Measurements from ENCODE around the gene CACNA1E.

CACNA1E gene

DNA sequence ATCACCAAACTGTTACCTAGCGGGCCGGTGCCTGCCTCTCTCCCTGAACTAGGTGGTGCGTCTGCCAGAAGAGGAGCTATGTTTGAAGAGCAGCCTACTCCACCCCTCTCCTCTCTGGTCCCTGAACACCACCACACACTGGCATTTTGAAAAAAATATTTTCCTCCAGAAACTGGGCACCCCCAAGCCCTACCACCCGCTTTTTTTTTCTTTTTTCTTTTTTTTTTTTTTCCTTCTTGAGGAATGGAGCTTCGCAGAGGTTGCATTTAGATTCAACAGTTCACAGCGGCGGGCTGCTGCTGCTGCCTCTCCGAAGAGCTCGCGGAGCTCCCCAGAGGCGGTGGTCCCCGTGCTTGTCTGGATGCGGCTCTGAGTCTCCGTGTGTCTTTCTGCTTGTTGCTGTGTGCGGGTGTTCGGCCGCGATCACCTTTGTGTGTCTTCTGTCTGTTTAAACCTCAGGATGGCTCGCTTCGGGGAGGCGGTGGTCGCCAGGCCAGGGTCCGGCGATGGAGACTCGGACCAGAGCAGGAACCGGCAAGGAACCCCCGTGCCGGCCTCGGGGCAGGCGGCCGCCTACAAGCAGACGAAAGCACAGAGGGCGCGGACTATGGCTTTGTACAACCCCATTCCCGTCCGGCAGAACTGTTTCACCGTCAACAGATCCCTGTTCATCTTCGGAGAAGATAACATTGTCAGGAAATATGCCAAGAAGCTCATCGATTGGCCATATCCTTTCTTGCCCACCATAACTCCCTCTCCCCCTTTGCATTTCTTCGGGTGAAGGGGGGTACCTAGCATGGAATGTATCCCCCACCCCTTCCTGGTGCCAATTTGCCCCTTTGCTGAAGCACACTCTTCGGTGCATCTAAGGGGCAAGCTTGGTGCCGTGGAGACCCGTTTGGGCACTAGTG lies at the start of gene CACNA1E:
CACNA1E (plus strand) TSS at position 233 of the 911 bp plus-strand sequence; CDS start at position 461, 228 bp downstream.
- DNase-seq, result peak; percentile 17

DNA sequence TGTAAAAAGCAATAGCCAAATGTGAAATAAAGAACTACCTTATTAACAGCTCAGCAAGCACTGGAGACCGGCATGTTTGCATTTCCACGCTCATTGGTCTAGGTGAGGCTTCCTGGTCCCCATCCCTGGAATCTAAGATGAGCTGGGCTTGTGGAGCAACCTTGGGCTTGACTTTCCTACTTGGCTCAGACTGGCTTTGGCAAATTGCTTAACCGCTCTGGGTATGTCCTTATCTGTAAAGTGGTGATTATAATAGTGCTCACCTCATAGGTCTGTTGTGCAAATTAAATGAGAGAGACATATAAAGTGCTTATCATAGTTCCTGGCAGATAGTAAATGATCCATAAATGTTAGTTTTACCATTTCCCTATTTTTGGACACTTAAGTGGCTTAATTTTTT lies 49.4 kb upstream of the CACNA1E start:
- DNase-seq, result no peak

DNA sequence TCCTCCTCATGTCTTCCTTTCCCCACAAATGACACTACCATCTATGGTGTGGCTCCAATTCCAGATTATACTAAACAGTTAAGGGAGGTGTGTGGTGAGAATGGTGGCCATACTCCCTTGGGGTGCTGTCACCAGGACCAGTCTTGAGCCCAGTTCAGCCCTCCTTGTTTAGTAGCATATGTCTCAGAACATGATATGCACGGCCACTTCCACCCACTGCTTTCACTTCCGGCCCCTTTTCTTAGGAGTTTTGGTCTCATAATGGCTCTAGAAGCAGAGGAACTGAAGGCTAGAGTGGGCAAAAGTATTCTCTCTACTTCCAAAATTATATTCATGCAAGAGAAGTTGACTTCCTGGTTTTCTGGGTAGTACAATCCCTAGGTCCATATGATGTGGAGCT lies 45.3 kb upstream of the CACNA1E start:
- DNase-seq, result no peak

DNA sequence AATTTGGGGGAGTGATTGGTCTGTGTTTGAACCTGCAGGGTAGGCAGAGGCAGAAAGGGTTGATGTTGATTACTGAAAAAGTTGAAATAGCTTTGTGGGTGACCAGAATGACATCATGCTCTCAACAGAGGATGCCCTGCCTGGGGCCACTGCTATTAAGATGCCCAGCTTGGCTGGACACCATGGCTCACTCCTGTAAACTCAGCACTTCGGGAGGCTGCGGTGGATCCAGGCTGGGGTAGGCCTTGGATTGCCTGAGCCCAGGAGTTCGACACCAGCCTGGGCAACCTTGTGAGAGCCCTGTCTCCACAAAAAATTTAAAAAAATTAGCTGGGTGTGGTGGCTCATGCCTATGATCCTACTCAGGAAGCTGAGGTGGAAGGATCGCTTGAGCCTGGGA lies 42.8 kb upstream of the CACNA1E start:
- no peak for DNase-seq

DNA sequence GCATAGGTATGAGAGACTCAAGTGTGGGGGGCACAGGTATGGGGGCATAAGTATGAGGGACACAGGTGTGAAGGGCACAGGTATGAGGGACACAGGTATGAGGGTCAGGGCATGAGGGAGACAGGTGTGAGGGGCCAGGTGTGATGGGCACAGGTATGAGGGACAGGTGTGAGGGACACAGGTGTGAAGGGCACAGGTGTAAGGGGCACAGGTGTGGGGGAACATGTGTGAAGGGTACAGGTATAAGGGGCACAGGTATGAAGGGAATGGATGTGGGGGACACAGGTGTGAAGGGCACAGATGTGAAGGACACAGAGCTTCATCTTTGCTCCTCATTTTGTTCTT lies 41.2 kb upstream of the CACNA1E start:
- DNase-seq, result no peak

DNA sequence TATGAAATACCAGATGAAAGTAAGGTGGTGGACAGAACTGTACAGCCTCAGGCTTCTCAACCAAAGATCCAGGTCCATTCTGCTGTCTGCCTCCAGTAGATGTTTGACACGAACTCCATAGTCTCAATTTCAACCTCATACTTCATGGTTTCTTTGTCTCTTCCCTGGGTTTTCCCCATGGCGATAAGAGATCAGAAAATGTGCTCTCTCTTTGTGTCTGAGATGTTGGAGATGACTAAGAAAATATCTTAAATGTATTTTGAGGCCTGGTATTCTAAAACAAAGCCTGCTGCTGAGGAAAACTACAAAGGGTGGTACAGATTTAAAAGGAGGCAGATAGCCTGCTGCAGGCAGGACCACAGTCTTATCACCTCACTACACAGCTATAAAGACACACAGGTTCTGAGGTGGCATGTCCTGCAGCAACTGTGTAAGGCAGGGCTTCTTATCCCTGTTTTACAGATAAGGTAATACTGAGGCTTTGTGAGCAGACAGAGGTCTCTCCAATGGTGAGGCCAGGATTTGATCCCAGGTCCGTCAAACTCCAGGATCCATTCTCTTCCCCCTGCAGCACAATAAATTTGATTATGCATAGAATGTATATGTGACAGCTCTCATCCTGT lies 40.0 kb upstream of the CACNA1E start:
- no peak for DNase-seq

DNA sequence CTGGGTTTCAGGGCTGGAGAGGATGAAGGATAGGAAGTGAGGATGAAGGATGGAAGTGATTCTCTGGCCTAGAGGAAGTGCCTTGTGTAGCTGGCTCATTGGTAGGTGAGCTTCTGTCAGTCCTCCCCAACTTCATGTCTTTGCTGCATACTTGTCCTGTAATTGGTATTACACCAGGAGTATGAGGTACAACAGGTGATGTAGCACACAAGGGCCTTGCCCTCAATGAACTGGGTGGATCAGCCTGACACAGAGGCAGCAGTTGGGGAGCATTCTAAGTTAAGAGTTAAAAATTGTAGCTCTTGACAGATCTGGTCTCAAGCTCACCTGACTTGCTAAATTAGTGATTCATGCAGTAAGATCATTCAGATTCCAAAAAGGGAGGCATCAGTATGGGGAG lies 37.9 kb upstream of the CACNA1E start:
- no peak for DNase-seq

DNA sequence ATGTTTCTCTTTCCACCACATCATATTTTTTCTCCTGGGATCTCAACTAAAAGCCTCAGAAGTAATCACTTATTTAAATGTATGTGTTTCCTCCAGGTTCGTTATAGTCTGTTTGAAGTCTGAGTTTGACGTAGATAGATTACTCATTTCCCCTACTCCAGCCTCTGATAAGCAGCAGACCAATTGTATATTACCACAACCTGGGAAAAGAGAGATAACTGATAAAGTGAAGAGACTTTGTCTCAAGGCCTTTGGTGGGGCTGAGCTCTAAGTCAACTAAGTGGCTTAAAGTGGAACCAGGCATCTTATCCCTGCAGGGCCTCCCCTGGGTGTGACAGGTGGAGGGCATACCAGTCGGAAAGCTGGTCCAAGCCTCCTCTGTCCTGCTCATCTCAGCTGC lies 34.9 kb upstream of the CACNA1E start:
- DNase-seq, result no peak

DNA sequence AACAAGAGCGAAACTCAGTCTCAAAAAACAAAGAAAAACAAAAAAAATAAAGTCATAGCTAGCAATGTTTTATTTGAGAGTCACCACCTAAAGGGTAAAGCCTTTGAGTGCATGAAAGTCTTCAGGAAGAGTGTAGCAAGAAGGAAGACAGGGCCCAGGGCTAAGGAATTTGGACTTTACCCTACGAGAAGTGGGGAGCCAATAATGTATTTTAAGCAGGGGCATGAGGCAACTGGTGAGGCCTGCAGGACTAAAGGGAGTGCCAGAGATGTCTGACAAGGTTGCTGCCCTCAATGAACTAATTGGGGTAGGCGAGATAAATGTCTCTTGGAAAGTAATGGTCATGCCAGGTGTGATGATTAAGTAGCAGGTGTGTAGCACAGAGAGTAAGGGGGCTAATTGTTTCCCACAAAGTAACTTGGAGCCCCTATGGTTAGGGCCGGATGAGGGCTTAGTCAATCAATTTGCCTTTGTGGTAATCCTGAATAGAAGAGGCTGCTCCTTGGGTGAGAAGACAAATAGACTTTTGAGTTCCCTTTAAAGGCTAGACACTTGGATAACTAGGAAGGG lies 31.6 kb upstream of the CACNA1E start:
- no peak for DNase-seq

DNA sequence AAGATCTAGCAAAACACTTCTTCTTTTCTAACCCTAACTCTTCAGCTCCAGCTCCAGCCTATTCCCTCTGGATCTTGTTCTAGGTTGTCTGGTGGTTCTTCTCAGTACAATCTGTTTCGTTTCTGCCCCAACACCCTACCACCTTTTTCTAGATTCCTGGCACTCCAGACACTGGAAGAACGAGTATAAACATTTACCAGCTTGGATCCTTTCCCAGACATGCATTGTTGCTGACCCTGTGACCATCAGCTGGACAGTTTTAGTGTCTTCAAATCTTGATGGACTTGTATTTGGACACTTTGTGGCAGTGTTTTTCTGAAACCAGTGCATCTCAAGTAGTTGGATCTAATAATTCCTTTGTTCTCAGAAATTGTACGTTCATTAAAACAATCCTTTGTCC lies 30.6 kb upstream of the CACNA1E start:
- no peak for DNase-seq

DNA sequence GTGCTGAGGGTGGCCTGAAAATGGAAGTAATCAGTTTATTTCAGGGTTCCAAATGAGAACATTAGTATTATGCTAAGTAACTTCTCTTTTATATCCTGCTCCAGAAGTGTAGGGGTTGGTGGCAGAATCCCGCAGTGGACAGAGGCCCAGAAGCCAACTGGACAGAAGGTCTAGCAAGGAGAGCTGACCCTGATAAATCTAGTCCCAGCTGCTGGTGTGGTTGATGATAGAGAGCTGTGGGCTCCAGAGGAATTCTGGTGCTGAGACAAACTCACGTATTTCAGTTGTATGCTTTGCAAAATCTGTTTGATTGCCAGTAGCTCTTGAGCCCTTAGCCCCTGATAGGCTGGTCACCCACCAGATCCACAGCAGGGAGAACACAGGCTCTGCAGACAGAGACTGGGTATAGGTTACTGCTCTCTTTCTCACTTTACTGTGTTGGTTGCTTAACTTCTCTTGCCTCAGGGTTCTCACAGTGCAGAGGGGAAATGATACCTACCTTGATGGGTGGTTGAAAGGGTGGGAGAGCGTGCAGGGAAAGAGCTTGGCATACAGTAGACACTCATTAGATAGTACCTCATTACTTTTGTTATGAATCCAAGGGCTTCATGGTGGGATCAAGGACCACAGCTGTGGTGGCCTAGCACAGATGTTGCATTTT lies 29.6 kb upstream of the CACNA1E start:
- DNase-seq, result no peak

DNA sequence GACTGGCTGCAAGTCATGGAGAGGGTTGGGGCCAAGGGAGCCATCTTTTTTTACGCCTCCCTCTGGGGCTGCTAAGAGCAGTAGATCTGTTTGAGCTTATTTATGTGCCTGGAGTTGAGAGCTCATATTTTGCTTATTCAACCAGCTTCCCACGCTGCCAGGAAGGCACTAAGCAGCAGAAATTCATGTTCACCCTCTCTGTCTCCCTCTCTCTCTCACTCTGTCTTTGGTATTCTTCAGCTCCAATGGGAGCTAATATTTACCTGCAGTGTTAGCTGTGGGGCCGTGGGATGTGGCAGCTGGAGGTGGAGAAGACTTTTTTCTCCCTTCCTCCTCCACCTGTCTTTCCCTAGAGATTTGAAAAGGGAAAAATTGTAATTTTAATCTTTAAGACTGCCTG lies 26.8 kb upstream of the CACNA1E start:
- no peak for DNase-seq

DNA sequence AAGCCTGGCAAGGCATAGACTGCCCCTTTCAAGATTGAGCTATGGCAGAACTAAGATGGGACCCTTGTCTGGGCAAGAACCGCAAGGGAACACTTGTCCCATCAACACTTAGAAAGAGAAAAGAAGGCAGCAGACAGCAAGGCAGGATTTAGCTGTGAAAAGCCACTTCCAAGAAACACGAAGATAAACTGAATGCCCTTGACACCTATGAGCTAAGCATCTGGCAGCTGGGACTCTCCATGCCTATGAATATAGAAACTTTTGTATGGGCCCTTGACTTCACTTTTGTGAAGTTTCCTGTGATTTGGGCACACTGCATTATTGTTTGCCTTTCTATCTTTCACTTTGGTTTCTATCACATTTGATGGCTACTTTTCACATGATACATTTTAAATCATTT lies 24.9 kb upstream of the CACNA1E start:
- DNase-seq, result no peak

DNA sequence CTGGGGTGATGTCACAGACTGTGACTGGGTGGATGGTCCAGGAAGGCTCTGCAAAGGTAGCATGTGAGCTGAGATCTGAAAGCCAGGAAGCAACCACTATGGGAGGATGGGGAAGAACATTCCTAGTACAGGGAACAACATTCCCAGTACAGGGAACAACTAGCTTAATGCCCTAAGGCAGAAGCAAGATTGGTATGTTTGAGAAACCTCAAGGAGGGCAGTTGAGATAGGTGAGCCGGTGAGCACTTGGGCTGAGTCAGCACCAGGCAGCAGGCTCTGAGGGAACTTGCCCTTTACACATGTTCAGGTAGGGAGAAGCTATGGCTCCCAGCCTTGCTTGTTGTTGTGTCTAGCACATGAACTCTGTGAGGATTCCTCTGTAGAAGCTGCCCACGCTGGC lies 24.2 kb upstream of the CACNA1E start:
- DNase-seq, result no peak

DNA sequence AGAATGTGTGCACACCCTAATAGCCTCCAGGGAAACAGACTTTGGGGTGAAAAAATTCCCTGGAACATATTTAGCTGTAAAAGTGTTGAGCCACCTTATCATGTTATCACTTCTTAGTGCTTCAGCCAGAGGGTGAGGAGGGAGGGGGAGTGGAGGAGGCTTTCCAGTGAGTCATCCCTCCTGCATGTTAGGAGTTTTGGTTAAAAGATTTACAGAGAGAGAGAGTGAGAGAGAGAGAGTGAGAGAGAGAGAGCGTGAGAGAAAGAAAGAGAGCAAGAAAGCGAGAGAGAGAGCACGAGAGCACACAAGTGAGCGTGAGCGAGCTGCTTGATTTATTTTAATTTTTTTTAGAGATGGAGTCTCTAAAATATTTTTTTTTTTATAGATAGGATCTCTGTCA lies 13.5 kb upstream of the CACNA1E start:
- no peak for DNase-seq

DNA sequence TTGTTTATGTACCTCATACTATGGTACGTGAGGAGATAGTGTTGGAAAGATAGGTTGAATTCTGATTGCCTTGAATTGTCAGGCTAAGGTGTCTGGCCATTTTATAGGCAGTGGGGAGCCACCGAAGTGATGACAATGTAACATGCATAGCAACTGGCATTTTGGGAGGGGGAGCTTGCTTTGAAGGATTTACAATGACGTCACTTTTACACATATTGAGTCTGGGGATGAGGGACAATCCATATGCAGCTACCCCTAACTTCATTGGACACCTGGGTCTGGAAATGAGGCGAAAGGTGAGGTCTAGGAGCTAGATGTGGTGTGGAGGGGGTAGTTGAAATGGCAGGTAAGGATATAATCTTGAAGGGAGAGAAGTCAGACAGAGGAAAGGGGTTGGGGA lies 7.7 kb upstream of the CACNA1E start:
- DNase-seq, result no peak

DNA sequence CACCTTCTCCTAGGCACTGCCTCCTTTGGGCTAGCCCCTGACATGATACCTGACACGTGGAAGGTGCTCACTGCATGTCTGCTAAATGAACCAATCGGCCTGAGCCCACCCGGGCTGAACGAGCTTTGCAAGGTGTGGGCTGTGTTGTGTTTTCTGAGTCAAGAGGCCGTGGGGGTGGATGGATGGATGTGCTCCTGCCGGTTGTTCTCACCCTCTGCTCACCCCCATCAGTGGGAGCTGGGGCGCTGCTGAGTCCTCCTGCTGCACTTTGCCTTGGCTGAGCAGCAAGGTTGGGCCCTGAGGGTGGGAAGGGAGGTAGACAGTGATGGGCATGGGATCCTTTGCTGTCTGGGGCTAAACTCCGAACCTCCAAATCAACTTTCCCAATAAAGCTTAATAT lies 6.7 kb upstream of the CACNA1E start:
- no peak for DNase-seq

DNA sequence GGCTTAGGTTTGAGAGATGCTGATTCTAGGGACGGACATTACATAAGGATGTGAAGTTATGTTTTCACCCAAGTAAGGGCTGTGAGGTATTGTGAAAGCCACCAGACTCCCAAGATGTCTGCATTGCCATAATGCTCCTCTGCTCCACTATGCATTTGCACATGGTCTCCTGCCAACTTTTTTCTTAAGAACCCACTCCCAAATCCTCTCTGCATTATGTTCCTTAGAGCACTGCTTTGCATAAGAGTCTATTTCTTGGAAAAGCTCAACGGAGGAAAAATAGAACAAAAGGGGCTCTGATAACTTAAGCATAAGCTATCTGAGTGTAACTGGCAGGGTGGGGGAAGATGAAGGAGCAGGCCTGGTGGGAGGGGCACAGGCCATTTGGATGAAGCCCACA lies 5.0 kb upstream of the CACNA1E start:
- no peak for DNase-seq

DNA sequence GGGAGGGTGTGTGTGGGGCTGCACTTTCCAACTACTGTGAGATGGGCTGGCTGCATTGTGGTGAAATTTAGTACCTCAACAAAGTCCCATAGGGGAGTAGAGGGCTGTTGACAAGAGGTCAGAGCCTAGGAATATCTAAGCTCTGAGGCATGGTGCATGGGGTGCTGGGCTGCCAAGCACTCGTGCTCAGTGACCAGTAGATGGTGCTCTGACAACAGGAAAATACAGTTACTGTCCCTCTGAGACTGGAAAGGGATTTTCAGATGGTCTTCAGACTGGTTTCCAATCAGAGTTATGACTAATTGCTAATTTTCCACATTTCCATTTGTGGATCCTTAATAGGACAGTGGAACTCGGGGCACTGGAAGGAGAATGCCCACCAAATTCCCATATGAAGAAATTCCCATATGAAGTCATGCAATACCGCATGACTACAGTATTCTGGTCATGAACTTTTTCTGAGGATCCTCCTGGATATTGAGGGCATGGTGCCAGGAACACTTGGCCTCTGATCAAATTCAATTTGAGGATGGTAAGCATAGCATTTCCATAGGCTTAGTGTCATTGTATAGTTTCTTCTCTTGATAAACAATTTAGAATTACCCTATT lies 4.1 kb upstream of the CACNA1E start:
- peak; percentile 77 for DNase-seq

DNA sequence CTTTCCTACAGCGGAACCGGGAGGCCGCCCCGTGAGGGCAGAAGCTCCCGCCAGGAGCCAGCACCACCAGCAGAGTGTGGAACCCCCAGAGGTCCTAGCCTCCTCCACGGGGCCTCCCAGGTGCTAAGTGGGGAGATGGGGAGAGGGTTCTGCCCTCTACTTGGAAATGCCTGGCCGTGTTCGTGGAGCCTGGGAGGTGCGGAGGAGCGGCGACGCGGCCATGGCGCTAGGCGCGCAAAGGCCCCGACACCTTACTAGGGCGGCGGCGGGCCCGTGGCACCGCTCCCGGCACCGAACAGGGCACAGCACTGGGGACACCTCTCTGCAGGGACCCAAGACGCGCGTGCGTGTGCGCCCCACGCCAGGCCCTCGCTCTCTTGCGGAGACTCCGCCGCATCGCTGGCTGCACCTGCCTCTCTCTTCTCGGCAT lies 1.3 kb upstream of the CACNA1E start:
- DNase-seq, result no peak

DNA sequence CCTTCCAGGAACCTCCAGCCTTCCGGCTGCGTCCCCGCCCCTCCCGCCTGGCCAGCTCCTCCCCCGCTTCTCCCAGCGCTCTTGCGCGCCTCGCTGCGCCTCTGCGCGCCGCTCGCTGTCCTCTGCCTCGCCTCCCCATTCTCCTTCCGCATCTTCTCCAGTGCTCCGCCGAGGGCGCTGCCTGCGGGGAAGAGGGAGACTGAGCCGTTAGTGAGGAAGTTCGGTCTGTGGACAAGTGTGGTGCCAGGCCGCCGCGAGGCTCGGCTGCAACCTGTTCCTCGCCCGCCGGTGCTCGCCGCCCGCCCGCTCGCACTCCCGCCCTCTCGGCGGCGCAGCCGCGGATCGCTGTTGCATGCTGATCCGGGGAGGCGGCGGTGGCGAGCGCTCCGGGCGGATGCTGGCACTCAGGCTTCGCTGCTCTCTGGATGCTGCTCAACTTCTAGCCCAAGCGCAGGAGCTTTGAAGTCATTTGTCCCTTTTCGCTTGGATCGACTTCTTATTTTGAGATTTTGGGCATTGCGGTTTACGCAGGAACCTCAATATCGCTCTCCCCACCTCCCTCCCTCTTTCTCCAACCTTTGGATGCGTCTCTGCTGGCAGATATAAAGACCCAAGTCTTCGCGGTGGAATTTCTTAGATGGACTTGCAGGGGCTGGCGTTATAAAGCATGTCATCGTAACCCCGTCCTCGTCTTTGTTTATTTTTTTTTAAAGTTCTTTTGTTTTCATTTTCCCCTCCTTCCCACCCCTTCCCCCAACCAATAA lies 614 bp upstream of the CACNA1E start:
- peak; percentile 69 for DNase-seq

DNA sequence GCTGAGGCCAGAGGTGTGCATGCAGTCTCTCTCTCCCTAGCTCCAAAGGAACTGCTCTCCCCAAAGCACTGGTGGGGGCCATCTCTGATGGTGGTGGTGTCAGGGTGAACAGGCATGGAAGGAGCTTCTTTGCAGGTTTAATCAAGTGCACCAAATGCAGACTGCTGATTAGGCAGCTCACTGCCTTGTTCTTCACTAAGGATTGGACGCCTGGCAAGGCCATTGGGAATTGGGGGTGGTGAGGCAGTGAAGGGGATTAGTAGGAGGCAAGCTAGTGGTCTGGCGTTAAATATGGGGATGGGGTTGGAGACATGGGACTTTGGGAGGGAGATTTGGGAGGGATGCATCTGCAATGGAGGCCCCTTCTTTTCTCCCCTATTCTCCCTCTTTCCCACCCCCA lies 1.5 kb downstream of the CACNA1E start:
- peak; percentile 14 for DNase-seq
